GM12873 (cell line): ENCODE measurements around the gene HSPB9.

ENCODE experiments used
- CTCF ChIP-seq: IDR thresholded peaks from 2 replicates; pipeline ENCODE4 v1.5.1; 2012; ENCODE audit warnings: low read depth, mild to moderate bottlenecking, moderate library complexity, low read length, control low read depth; ENCODE audit not compliant: insufficient read depth; ENCODE audit errors: missing control alignments

The HSPB9 gene

GRCh38 chr17:42111871-42112551 is 10.6 kb upstream of the HSPB9 start:
- no peak for TF ChIP-seq CTCF

- TF ChIP-seq CTCF: no peak
Observed at GRCh38 chr17:42112552-42113176, 9.9 kb upstream of the HSPB9 start, which contains the start of gene DHX58. TSS of gene DHX58 (minus strand) at chr17:42112714. CDS start at chr17:42111892, 822 bp downstream.

GRCh38 chr17:42113293-42114069 is 9.1 kb upstream of the HSPB9 start:
- TF ChIP-seq CTCF: no peak

GRCh38 chr17:42114118-42114517 is 8.5 kb upstream of the HSPB9 start:
- TF ChIP-seq CTCF: no peak

- peak; percentile 85 for TF ChIP-seq CTCF
Observed at GRCh38 chr17:42116705-42117396, 5.8 kb upstream of the HSPB9 start.

GRCh38 chr17:42117397-42118125 is 5.0 kb upstream of the HSPB9 start:
- TF ChIP-seq CTCF: no peak
